HG03159 (cell line): Measurements from ENCODE around the gene NIPAL1.
A peak's percentile ranks its signal among the peaks of the same experiment; 100 is the strongest.
"Not testable (repeated sequence)": the region's sequence is repeated elsewhere in the genome, so short reads cannot be mapped to it uniquely, and the experiment has no call there.

Experiments used
- ATAC-seq: cut with Tn5 transposase; IDR thresholded peaks from one replicate; pipeline ENCODE4 v1.9.1; 2021; ENCODE audit warnings: mild to moderate bottlenecking, moderate library complexity; ENCODE audit not compliant: unreplicated experiment

The NIPAL1 gene

GRCh38 chr4:48016141-48017107 is at the start of gene NIPAL1, which contains the start of gene CNGA1:
Gene NIPAL1 (plus strand): TSS chr4:48016772. CDS start chr4:48016840, 68 bp downstream.
Gene CNGA1 (minus strand): TSS chr4:48016681. CDS start chr4:47952689, 63,992 bp downstream.
- peak; percentile 82 for ATAC-seq

GRCh38 chr4:47968847-47969246 is 47.7 kb upstream of the NIPAL1 start:
- ATAC-seq: no peak

GRCh38 chr4:47972181-47972580 is 44.4 kb upstream of the NIPAL1 start:
- ATAC-seq: peak; percentile 88

GRCh38 chr4:47972721-47973120 is 43.9 kb upstream of the NIPAL1 start:
- no peak for ATAC-seq

- ATAC-seq: no peak
Measured at GRCh38 chr4:47974566-47974965, 42.0 kb upstream of the NIPAL1 start.

GRCh38 chr4:47990145-47990544 is 26.4 kb upstream of the NIPAL1 start:
- ATAC-seq: no peak

GRCh38 chr4:47992475-47992874 is 24.1 kb upstream of the NIPAL1 start:
- ATAC-seq: not testable (repeated sequence)

GRCh38 chr4:47996021-47996420 is 20.6 kb upstream of the NIPAL1 start:
- ATAC-seq: no peak

GRCh38 chr4:48002267-48002666 is 14.3 kb upstream of the NIPAL1 start:
- no peak for ATAC-seq

GRCh38 chr4:48003568-48003967 is 13.0 kb upstream of the NIPAL1 start:
- not testable (repeated sequence) for ATAC-seq

GRCh38 chr4:48005781-48006180 is 10.8 kb upstream of the NIPAL1 start:
- no peak for ATAC-seq

GRCh38 chr4:48008021-48008596 is 8.5 kb upstream of the NIPAL1 start:
- ATAC-seq: no peak

- ATAC-seq: not testable (repeated sequence)
Measured at GRCh38 chr4:48010906-48011305, 5.7 kb upstream of the NIPAL1 start.

GRCh38 chr4:48011722-48012121 is 4.8 kb upstream of the NIPAL1 start:
- no peak for ATAC-seq

GRCh38 chr4:48012824-48013223 is 3.7 kb upstream of the NIPAL1 start:
- no peak for ATAC-seq

- ATAC-seq: no peak
Measured at GRCh38 chr4:48015216-48015615, 1.4 kb upstream of the NIPAL1 start.

GRCh38 chr4:48015678-48016077 is 894 bp upstream of the NIPAL1 start:
- ATAC-seq: no peak

- ATAC-seq: no peak
Measured at GRCh38 chr4:48017108-48017571, 568 bp downstream of the NIPAL1 start.

GRCh38 chr4:48018112-48018511 is 1.5 kb downstream of the NIPAL1 start:
- no peak for ATAC-seq

GRCh38 chr4:48021100-48021499 is 4.5 kb downstream of the NIPAL1 start:
- no peak for ATAC-seq

GRCh38 chr4:48022192-48022799 is 5.7 kb downstream of the NIPAL1 start:
- no peak for ATAC-seq
